ENCODE data around the gene LRPAP1. TPM values are rescaled to one million over a fixed set of nuclear protein-coding genes. Genes with fewer than 3 reads are reported as not detected.

The LRPAP1 gene
- total and polyA plus RNA-seq, 2 donors (not counting 3 experiments of a cell fraction or from before 2014, with no cell fraction given): 90.1 to 170 TPM

DNA sequence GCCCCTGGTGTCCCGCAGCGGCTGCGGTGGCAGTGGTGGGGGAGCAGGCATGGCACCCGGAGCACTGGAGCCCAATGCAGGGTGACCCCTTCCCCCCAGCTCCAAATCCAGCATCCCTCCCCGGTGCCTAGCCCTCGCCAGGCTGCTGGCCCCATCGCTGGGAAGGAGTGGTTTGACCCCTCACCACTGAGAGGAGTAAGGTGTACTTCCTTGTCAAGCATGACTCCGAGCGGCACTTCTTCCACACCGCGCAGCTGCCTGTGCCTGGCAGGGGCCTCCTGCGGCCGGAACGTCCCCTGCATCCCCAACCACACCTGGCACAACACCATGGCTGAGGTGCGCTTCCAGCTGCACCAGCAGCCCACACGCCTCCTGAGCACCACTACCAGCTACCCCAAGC is 27.0 kb downstream of the LRPAP1 start:
- Histone ChIP-seq H3K4me2 (ENCODE audit: insufficient read depth, low read length) (no peak overlapping the region), H3K4me1 (ENCODE audit: control insufficient read depth, extremely low read depth, insufficient read depth, low read length) (no peaks in the 10 kb centered on the region), H3K9me3 (replicated peaks; ENCODE audit: control insufficient read depth, insufficient read depth, low read length) (no peaks in the 10 kb centered on the region), H3K27me3 (ENCODE audit: control insufficient read depth in 2 of 2, insufficient read depth in 2 of 2, low read length in 2 of 2) (no peaks in the 10 kb centered on the region), H3K9me1 (replicated peaks; ENCODE audit: control insufficient read depth, extremely low read depth, insufficient read depth, low read length) (no peaks in the 10 kb centered on the region), H3K9ac (replicated peaks; ENCODE audit: extremely low read depth, insufficient read depth, low read length) (no peak overlapping the region), H3K27ac (ENCODE audit: insufficient read depth, low read depth, low read length) (no peak overlapping the region), H4K20me1 (replicated peaks; ENCODE audit: control insufficient read depth, extremely low read depth, insufficient read depth, low read length) (no peaks in the 10 kb centered on the region), H3K4me3 (replicated peaks in 1 of 3; ENCODE audit: insufficient read depth in 1 of 3, low read depth in 1 of 3, low read length in 3 of 3) (no peak overlapping the region), H3K79me2 (ENCODE audit: control insufficient read depth, insufficient read depth, low read length) (peaks cover 2% of the 10 kb centered on the region), H2AFZ (ENCODE audit: low read depth, low read length) (no peak overlapping the region), H3K36me3 (ENCODE audit: control insufficient read depth in 2 of 2, extremely low read depth in 1 of 2, insufficient read depth in 2 of 2, low read length in 2 of 2) (peaks cover 0 to 8% of the 10 kb centered on the region in 2 experiments)
- dilution Hi-C loops (cut with MboI; ENCODE audit: extremely low pct_ligation_motif_present, low sequenced_read_pairs) (no loop called here), intact Hi-C loops (cut with micrococcal nuclease) (no loop called here)
- ChIA-PET CTCF (interaction anchor here (1.2 to 2.8 kb wide), 3 partner anchors 9 to 375 kb away, joined by 3 to 7 read pairs (median 3); no protein-coding TSS in a partner anchor), POLR2A (no interaction called here)
- BruUV-seq (replicated peaks): no TSS peak
- TF ChIP-seq MYC (IDR thresholded peaks at IDR 0.05; ENCODE audit: low read depth, low read length): no peak
- TF ChIP-seq JUN (IDR thresholded peaks at IDR 0.05; ENCODE audit: borderline replicate concordance, insufficient read depth, insufficient read length, low read depth): no peak
- TF ChIP-seq POLR2A (IDR thresholded peaks at IDR 0.05; ENCODE audit: low read depth, low read length): no peak
- no peak for TF ChIP-seq POLR2AphosphoS5 (IDR thresholded peaks at IDR 0.05; ENCODE audit: insufficient read depth, low read depth, low read length)
- TF ChIP-seq FOS (IDR thresholded peaks at IDR 0.05; ENCODE audit: borderline replicate concordance, insufficient read depth, low read length): no peak
- TF ChIP-seq MAX (IDR thresholded peaks at IDR 0.05; ENCODE audit: insufficient read depth, insufficient read length): no peak
- no peak for TF ChIP-seq CTCF (IDR thresholded peaks at IDR 0.05; ENCODE audit: extremely low read depth in 1 of 2, insufficient read depth in 1 of 2, low read depth in 1 of 2, low read length in 2 of 2)
- TF ChIP-seq GATA2 (IDR thresholded peaks at IDR 0.05; ENCODE audit: insufficient read depth, insufficient read length, low read depth, low read length): no peak
- no peak for TF ChIP-seq EZH2 (IDR thresholded peaks at IDR 0.05; ENCODE audit: borderline replicate concordance, low read depth, low read length, severe bottlenecking)
- DNase-seq (ENCODE audit: low read depth, low spot score): no peak
- FAIRE-seq: no peak
